ENCODE measurements around the gene EXOC7. TPM values are rescaled to one million over a fixed set of nuclear protein-coding genes. Genes with fewer than 3 reads are reported as not detected.

Gene EXOC7, protein sequence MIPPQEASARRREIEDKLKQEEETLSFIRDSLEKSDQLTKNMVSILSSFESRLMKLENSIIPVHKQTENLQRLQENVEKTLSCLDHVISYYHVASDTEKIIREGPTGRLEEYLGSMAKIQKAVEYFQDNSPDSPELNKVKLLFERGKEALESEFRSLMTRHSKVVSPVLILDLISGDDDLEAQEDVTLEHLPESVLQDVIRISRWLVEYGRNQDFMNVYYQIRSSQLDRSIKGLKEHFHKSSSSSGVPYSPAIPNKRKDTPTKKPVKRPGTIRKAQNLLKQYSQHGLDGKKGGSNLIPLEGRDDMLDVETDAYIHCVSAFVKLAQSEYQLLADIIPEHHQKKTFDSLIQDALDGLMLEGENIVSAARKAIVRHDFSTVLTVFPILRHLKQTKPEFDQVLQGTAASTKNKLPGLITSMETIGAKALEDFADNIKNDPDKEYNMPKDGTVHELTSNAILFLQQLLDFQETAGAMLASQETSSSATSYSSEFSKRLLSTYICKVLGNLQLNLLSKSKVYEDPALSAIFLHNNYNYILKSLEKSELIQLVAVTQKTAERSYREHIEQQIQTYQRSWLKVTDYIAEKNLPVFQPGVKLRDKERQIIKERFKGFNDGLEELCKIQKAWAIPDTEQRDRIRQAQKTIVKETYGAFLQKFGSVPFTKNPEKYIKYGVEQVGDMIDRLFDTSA
- total RNA-seq (ENCODE audit: low replicate concordance) = 82.0 and 180 TPM in 2 replicates

DNA sequence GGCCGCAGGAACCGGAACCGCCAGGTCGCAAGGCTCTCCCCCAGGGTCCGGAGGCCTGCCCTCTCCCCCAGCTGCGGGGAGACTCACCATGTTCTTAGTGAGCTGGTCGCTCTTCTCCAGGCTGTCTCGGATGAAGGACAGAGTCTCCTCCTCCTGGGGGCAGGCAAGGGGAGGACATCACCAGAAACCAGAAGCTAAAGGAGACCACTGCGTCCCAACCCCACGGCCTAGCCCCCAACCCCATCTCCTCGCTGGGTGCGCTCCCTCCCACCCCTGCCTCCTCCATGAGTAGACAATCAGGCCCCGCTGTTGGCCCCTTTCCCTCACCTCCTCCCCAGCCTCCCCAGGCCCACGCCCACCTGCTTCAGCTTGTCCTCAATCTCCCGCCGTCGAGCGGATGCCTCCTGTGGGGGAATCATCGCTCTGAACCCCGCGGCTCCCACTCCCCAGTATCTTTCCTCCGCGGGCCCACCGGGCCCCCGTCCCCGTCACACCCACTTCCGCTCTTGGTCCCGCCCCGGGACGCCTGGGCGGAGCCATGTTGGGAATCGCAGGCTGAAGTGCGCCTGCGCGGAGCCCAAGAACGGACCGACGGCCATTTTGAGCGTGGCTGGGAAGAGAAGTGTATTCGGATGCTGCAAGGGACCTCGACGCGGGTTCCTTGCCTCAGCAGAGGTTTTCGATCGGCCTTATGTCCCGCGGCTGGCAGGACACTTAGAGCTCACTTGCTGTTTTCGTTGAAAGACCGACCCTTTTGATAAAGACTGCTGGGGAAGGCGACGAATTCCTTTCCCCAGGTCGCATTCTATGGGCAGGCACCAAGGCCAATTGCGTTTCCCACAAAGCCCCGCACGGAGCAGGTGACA, at the start of gene EXOC7:
Gene EXOC7, minus strand, starts transcription at position 514 of the 866 bp plus-strand sequence. Its CDS starts 95 bp downstream, at position 419.

DNA sequence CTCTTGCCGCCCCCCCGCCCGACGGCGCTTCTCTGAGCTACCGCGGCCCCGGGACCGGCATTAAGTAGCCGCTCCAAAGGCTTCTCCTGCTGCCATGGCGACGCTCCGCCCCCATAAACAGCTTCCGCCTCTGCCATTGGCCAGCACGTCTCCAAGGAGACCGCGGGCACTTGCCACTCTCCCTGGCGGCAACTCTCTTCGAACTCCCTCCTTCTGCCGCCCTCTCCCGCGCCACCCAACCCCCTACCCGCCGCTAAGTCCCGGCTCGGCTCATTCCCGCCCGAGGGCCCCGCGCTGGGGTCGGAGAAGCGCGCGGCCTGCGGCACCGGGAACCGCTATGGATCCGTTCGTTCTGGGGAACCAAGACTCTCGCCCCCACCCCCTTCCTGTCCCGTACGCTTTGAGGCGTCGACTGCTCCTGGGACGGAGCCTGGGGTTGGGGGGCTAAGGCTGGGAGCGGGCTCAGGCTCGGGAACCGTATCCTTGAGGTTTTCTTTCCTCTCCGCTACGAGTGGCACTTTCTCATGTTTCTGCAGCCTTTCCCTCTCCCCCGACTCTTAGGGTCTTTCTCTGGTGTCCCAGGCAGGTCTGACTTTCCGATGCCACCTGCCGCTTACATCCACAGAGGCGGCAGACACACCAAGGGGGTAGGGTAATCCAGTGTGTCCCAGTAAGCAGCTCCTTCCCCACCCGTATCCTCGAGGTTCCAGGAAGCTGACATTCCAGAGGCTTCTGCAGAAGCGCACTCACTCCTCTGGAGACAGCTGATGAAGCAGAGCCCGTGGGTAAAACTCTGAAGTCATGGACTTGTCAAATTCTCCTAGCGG, 37.8 kb upstream of the EXOC7 start, which contains the start of gene FOXJ1:
Gene FOXJ1, minus strand, starts transcription at position 34 of the 827 bp plus-strand sequence. CDS start 850 bp downstream, outside the sequence.

DNA sequence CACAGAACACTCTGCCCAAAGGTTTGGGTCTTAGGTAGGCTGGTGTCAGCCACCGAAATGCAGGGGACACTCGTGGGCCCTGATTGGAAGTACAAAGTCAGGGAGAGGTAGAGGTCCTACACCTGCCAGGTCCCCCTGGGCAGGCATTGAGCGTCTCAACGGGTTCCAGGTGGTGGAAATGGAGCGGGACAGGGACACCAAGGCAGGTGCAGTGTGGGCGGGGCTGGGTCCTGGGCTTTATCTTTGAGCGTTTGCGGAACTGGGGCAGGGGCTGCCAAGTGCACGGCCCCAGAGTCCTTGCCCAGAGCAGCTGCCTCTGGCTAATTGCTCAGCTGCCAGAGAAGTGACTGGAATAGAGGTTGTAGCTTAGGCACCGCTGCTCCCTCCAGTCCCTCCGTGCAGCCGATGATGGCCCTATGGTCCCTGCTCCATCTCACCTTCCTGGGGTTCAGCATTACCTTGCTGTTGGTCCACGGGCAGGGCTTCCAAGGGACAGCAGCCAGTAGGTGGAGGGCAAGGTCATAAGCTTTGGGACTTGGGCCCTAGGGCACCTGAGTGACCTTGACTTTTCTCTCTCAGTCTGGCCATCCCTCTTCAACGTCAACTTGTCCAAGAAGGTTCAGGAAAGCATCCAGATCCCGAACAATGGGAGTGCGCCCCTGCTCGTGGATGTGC, 24.6 kb downstream of the EXOC7 start, which contains the start of gene ZACN:
Gene ZACN, plus strand, starts transcription at position 323 of the 675 bp plus-strand sequence. Its CDS starts 83 bp downstream, at position 406.

DNA sequence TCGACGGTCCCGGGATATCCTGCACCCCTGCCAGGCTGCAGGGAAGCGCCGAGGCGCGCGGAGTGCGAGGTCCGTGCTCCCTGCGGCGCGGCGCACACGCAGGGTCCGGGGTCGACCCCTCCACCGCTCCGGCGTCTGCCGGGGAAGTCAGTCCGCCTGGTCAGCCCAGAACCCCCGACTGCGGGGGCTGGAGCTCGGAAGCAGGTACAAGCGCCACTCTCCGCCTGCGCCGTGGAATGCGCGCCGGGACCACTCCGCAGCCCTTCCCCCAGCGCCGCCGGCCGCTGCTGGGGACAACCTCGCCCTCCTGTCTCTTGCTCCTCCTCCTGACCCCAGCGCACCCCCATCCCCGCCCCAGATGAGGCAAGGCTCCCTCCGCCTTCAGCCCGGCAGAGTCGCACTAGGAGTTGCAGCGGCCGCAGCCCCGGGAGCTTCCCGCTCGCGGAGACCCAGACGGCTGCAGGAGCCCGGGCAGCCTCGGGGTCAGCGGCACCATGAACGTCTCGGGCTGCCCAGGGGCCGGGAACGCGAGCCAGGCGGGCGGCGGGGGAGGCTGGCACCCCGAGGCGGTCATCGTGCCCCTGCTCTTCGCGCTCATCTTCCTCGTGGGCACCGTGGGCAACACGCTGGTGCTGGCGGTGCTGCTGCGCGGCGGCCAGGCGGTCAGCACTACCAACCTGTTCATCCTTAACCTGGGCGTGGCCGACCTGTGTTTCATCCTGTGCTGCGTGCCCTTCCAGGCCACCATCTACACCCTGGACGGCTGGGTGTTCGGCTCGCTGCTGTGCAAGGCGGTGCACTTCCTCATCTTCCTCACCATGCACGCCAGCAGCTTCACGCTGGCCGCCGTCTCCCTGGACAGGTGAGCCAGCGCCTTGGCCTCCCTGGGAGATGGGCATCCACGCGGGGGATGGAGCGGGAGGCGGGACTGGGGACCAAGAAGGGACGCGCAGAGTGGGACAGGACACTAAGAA, 28.9 kb downstream of the EXOC7 start, which contains the start of gene GALR2:
Gene GALR2, plus strand, starts transcription at position 392 of the 974 bp plus-strand sequence. Its CDS starts 103 bp downstream, at position 495.

DNA sequence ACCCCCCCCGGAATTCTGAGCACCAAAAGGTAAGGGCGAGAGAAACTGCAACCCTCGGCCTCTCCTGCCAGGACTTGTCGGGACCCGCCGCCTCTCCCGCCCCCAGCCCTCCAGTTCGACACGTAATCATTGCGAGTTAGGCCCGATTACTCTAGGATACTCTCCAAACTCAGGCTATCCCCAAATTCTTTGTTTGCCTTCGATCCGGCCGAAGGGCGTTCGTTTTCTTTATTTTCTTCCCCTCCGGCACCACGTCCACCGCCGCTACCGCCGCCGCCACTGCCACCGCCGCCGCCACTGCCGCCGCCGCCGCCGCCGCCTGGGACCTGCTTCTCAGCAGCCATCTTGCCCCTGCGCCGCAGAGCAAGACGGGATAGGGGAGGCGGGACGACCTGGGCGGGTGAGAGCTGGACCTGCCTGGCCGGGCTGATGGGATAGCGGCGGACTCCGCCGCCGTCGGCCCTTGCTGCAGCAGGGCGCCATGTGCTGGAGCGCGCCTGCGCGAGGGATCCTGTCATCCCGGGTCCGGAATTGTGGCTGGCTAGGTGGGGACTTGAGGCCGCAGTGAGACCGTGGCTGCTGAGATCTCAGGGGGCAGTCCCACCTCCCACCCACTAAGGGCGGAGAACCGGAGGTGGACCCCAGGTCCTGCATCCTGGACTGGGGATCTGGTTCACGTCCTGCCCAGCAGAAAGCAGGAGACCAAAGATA, 31.3 kb downstream of the EXOC7 start, which contains the start of gene SRP68:
Gene SRP68, minus strand, starts transcription at position 370 of the 711 bp plus-strand sequence. Its CDS starts 26 bp downstream, at position 344.

Other genes starting within 250 kb of the EXOC7 start
- 21.3 TPM in 2 replicates for gene WBP2, start 248.5 kb downstream of the EXOC7 start, total RNA-seq (ENCODE audit: low replicate concordance)
- gene TRIM47, start 225.2 kb downstream of the EXOC7 start, total RNA-seq (ENCODE audit: low replicate concordance) = 17.4 and 21.2 TPM in 2 replicates
- 6.0 and 19.2 TPM in 2 replicates for gene TRIM65, start 206.8 kb downstream of the EXOC7 start, total RNA-seq (ENCODE audit: low replicate concordance)
- 22.0 and 27.7 TPM in 2 replicates for gene MRPL38, start 198.9 kb downstream of the EXOC7 start, total RNA-seq (ENCODE audit: low replicate concordance)
- gene FBF1, start 162.7 kb downstream of the EXOC7 start, total RNA-seq (ENCODE audit: low replicate concordance) = 7.9 and 15.8 TPM in 2 replicates
- 58.5 and 155 TPM in 2 replicates for gene ACOX1, start 124.6 kb downstream of the EXOC7 start, total RNA-seq (ENCODE audit: low replicate concordance)
- 11.1 and 22.9 TPM in 2 replicates for gene TEN1, start 124.5 kb downstream of the EXOC7 start, total RNA-seq (ENCODE audit: low replicate concordance)
- gene CDK3, start 102.9 kb downstream of the EXOC7 start, total RNA-seq (ENCODE audit: low replicate concordance) = 1.2 and 1.4 TPM in 2 replicates
- not detected in 2 replicates for gene EVPL, start 76.5 kb downstream of the EXOC7 start, total RNA-seq (ENCODE audit: low replicate concordance)
- 21.1 and 33.0 TPM in 2 replicates for gene SRP68, start 31.3 kb downstream of the EXOC7 start, total RNA-seq (ENCODE audit: low replicate concordance)
- gene GALR2, start 29.0 kb downstream of the EXOC7 start, total RNA-seq (ENCODE audit: low replicate concordance) = not detected in 2 replicates
- not detected in 2 replicates for gene ZACN, start 24.6 kb downstream of the EXOC7 start, total RNA-seq (ENCODE audit: low replicate concordance)
- not detected in 2 replicates for gene FOXJ1, start 37.5 kb upstream of the EXOC7 start, total RNA-seq (ENCODE audit: low replicate concordance)
- 2.3 TPM in 1 of 2 replicates, not detected in the other for gene RNF157, start 136.7 kb upstream of the EXOC7 start, total RNA-seq (ENCODE audit: low replicate concordance)
- gene UBALD2, start 161.6 kb upstream of the EXOC7 start, total RNA-seq (ENCODE audit: low replicate concordance) = 1.6 and 2.6 TPM in 2 replicates
- gene QRICH2, start 204.5 kb upstream of the EXOC7 start, total RNA-seq (ENCODE audit: low replicate concordance) = 2.3 and 6.0 TPM in 2 replicates

Measured in smooth muscle cell of the coronary artery (primary cell).